HG03469 (cell line): Measurements from ENCODE around the gene NOC2L.

ENCODE experiments used
- ATAC-seq: cut with Tn5 transposase; IDR thresholded peaks from one replicate; pipeline ENCODE4 v1.9.1; 2021; ENCODE audit warnings: mild to moderate bottlenecking, moderate library complexity, moderate number of reproducible peaks; ENCODE audit not compliant: unreplicated experiment

NOC2L gene

GRCh38 chr1:958823-959730 is at the start of gene NOC2L:
NOC2L (minus strand) TSS chr1:959256; CDS start chr1:959240, 16 bp downstream.
- ATAC-seq = peak; percentile 39

- ATAC-seq = no peak
Measured at GRCh38 chr1:1006305-1007159, 47.5 kb upstream of the NOC2L start.

DNA sequence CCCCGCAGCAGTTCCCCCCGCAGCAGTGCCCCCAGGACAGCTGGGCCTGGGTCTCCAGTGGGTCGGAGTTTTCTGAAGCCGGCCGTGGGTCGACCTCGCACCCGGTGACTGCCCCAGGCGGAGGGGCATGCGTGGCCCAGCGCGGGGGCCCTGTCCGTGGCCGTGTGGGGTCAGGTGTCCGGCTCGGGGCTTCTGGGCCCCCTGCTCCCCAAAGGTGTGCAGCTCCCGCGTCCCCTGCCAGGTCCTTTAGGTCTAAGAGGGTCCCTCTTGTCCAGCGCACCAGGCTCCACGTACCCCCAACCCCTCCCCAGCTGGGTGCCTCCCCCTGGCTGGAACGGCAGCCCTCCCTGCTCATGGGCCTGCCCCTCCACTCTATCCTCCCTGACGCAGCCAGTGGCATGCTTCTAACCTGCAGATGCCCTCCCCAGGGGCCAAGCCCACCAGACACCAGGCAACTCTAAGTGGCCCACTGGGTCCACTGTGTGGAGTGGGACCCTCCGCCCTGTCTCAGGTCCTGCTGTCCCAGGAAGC is 46.8 kb upstream of the NOC2L start:
- ATAC-seq = no peak

DNA sequence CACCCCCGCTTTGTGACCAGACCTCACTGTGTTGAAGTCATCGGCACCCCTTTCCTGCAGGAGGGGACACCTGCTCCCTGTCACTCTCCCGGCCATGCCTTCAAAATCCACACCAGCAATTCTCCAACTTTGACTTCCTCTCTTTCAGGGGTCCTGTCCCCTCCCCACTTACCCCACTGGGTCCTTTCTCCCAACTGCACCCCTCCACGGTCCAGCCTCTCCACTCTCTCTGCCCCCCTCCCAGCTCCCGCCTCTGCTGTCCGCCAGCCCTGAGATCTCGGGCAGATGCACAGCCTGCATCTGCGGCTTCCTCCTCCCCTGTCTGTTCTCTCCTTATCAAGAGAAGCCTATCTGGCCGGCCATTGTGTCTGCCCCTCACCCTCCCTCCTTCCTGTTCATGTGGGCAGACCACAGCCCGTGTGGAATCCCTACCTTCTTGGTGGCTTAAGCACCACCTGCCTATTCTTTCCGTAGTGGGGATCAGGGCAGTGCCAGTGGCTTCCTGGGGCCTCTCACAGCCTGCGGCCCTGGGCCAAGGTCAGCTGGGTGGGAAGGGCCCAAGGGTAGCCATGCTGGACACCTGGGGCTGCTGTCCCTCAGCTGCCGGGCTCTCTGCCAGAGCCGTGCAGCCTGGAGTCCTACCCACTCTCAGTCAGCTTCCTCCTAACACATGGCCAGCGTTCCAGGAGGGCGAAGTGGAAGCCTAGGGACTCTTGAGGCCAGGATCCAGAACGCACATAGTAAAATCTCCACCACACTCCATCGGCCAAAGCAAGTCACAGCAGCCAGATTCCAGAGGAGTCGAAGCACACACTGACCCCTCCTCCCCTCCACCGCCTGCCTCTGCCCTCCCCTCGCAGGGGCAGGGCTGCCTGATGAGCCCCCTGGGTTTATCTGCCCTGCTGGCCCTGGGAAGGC is 46.0 kb upstream of the NOC2L start:
- ATAC-seq = no peak

GRCh38 chr1:1004420-1004779 is 45.3 kb upstream of the NOC2L start:
- no peak for ATAC-seq

- no peak for ATAC-seq
Measured at GRCh38 chr1:1003618-1004419, 44.8 kb upstream of the NOC2L start.

DNA sequence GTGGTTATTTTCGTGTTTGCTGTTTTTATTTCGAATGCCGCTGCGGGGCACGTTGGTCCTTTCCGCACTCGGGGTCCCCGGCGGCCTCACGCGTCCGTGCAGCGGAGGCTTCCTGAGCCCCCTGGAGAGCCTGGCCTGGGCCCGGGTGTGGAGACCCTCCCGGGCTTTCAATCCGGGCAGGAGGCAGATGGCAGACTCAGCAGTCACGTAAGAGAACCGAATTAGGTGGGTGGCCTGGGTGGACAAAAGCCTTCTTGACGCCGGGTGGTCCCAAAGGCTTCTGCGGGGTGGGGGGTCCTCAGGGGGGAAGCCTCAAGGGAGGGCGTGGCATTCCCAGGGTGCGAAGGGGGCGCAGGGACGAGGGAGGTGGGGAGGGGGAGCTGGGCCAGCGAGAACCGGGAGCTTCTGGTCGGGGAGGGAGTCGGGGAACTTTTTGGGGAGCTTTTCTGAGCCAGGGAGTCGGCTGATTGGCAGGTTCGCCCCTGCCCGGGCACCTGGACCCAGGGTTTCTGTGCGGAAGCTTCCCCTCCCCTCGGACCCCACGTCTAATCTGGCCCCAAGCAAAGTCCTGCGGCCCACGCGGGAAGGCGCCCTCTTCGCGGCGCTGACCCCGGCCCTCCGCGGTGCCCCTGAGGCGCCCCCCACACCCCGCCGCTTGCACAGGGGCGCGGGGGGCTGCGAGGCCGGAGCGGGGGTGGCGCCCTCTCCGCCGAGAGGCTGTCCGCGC is 42.2 kb upstream of the NOC2L start:
- ATAC-seq = no peak

DNA sequence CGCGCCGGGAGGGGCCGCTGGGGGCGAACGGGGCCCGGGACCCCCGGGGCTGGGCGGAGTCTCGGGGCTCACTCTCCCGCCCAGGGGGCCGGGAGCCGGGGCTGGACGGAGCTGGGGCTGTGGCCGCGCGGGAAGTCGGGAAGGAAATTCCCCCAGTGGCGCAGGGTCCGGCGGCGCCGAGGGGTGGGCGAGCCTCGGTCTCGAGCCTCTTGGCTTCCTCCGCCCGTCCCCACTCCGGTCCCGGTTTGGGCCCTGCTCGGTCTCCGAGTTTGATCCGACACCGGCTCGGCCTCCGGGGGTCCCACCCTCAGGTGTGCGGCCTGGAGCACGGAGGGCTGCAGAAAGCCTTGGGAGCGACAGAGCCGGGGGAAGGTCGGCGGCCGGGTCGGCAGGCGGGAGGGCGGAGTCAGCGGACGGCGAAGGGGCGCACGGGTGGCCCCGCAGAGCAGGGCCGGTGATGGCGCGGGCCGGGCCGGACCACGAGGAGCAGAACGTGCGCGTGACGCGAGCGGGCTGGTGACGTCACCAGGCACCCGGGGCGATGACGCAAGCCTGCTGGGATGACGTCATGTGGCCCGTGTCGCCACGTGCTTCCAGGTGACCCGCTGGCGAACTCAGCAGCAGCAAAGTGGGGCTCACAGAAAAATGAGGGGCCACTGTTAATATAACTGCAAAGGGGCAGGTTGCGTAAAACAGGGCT is 41.5 kb upstream of the NOC2L start:
- no peak for ATAC-seq

DNA sequence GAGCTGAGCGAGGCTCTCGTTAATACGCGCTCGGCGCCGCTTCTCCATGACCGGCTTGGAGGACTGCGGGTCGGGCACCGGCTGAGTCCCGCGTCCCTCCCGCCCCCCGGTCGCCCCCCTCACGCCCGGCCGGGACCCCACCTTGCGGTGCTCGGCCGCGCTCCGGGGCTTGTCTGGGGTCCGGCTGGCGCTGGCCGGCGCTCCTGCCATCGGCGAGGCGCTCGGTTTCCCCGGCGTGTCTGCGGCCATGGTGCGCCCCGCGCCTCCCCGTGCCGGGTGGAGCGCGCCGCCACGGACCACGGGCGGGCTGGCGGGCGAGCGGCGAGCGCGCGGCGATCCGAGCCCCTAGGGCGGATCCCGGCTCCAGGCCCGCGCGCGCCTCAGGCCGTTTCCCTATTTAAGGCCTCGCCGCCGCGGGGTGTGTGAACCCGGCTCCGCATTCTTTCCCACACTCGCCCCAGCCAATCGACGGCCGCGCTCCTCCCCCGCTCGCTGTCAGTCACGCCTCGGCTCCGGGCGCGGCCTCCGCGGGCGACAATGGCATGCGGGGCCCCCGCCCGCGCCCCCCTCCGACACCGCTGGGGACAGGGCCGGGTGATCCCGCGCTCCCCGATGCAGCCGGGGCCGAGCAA is 40.8 kb upstream of the NOC2L start, which contains the start of gene HES4:
TSS of gene HES4 (minus strand) at position 373 of the 632 bp plus-strand sequence. CDS start at position 249, 124 bp downstream.
- ATAC-seq = no peak

GRCh38 chr1:998995-999724 is 40.1 kb upstream of the NOC2L start:
- ATAC-seq = no peak

DNA sequence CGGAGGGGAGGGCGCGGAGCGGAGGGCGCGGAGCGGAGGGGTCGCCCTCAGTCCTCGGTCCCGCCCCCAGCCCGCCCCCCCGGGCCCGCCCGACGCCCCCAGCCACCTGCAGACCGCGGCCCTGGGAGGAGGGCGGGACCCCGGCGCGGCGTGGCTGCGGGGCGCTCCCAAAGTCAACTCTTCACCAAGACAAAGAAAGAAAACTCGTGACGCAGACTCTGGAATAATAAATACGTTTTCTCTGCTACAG is 39.6 kb upstream of the NOC2L start:
- no peak for ATAC-seq

DNA sequence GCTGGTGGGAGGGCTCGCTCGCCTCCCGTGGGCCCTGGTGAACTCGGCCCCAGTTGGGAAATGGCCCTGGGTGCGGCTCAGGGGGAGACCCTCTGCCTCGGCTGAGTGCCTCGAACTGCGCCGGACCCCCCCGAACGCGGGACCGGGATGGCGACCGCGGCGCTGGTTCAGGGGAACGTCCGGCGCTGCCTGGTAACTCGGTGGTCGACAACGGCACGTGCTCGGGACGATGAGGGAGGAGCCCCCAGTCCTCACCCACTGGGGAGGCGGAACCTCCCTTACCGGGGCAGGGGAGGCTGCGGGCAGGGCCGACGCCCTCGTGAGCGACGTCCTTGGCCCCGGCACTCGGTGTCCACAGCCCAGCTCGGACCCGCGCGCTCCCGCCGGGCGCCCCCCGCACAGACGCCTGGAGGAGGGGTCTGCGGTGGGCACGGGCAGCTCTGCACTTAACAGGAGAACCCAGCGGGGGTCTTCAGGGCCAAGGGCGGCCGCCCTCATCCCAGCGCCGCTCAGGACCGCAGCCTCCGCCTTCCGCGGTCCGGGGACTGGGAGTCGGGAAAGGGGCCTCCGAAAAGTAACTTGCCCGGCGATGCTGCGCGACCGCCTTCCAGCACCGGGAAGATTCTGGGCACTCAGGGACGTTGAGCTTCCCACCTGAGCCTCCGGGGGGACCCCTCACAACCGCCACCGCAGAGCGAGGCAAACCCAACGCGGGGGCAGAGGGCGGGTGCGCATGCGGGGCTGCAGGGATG is 39.1 kb upstream of the NOC2L start:
- ATAC-seq = no peak

- no peak for ATAC-seq
Measured at GRCh38 chr1:997713-997992, 38.6 kb upstream of the NOC2L start.

DNA sequence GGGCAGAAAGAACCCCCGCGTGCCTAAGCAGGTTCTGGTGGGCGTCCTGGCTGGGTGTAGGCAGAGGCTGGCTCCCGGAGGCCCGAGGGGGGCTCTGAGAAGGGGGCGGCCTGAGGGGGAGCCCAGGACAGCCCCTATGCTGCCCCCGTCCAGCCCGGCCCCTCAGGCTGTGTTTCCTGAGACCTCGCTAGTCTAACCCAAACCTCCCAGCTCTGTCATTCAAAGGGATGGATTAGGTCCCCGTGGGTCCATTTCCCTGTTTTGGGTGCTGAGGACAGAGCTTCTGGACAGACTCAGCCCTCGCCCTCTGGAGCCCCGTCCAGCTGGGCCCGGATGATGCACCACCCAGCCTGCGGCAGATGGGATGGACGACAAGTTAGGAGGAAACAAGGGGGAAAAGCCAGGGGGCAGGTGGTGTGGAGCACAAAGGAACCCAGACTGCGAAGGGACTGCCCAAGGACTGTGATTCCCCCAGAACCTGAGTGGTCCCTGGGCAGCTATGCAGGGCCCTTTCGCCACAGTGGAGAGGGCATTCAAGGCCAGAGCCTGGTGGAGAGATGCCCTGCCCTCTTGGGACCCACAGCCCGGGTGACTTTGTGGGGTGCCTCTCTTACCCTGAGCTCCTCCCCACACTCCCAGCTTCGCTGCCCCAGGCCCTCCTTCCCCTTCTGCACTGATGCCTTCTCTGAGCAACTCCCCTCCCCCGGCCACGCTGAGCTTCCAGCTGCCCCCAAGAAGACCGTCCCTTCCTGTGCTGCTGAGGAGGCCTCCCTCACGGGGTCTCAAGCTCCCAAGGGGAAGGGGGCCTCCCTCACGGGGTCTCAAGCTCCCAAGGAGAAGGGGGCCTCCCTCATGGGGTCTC is 38.0 kb upstream of the NOC2L start:
- no peak for ATAC-seq

- no peak for ATAC-seq
Measured at GRCh38 chr1:995665-996633, 36.9 kb upstream of the NOC2L start.
